Esophagus muscularis mucosa (tissue), 4 donors: ENCODE data around the gene B4GALT6.

Experiments used
- CTCF ChIP-seq, 3 experiments: fragments of 200-600 bp in 2 of 3; fragments of 450-650 bp in 1 of 3; sonication (generic) in 2 of 3; IDR thresholded peaks; one replicate each; pipeline ENCODE4 v1.5.1; 2017 to 2019; ENCODE audit warnings: antibody characterized with exemption in 3 of 3, mild to moderate bottlenecking in 2 of 3, moderate library complexity in 1 of 3
- EP300 ChIP-seq: sonication (generic); formaldehyde crosslinking; IDR thresholded peaks from one replicate; pipeline ENCODE4 v1.6.1; 2017; ENCODE audit warnings: antibody characterized with exemption
- POLR2A ChIP-seq: fragments of 450-650 bp; IDR thresholded peaks from one replicate; pipeline ENCODE4 v1.6.1; 2017; ENCODE audit warnings: antibody characterized with exemption, moderate library complexity, mild to moderate bottlenecking, low read depth
- POLR2AphosphoS5 ChIP-seq, 2 donors: sonication (generic); formaldehyde crosslinking; IDR thresholded peaks; one replicate each; pipeline ENCODE4 v1.6.1; 2017; ENCODE audit warnings: antibody characterized with exemption in 2 of 2

- TF ChIP-seq CTCF (IDR thresholded peaks at IDR 0.05), result no peak
- no peak for TF ChIP-seq POLR2AphosphoS5 (IDR thresholded peaks at IDR 0.05)
- TF ChIP-seq POLR2A, result no peak
- no peak for TF ChIP-seq EP300
Measured at GRCh38 chr18:31657823-31658669, 26.3 kb downstream of the B4GALT6 start.
